Measurements from ENCODE around the gene RAB37. TPM values are rescaled to one million over a fixed set of nuclear protein-coding genes. Genes with fewer than 3 reads are reported as not detected.
A peak's percentile ranks its signal among the peaks of the same experiment; 100 is the strongest.

RAB37 gene
- total and polyA plus RNA-seq, 2 of the 13 experiments (the other 11 are each of a cell fraction or from before 2014, with no cell fraction given): 0.91 to 3.7 TPM

DNA sequence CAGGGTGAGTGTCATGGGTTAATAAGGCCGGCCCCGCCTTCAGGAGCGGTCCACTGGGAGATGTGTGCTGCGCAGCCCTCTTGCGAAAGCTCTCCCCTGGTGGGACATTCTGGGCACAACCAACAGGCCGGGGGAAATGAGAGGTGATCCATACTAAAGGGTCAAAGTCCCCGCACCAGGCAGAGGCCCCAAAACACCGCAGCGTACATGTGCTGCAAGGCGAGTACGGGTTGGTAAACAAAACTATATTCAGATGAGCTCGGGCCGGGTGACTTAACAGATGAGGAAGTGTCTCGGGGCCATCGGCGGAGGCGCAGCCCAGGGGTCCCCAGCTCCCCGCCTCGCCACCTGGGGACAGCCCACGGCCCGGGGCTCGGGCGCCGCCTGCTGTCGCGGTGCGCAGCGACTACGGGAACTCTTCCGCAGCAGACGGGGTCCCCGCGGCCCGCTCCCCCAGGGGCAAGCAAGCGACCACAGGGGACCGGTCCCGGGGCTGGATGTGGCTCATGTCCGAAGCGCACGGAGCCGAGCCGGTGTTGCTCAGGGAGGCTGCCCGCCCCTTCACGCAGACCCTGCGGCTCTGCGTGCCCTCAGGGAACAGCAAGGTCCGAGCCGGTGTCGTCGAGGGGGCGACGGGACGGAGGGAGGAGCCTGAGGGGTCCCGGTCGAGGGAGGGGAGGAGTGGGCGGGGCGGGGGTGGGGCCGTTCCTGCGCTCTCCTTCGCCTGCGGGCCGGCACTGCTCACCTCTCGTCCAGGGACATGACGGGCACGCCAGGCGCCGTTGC is at the start of gene RAB37 (continued):
- no peak for TF ChIP-seq GABPA (IDR thresholded peaks at IDR 0.05; ENCODE audit: low read depth, low read length)
- TF ChIP-seq GABPA (CRISPR knock-in tag; IDR thresholded peaks at IDR 0.05; ENCODE audit: low read depth): no peak
- TF ChIP-seq ESRRA (CRISPR knock-in tag; IDR thresholded peaks at IDR 0.05; ENCODE audit: low read depth): peak; percentile 91
- TF ChIP-seq, protein P1, sequence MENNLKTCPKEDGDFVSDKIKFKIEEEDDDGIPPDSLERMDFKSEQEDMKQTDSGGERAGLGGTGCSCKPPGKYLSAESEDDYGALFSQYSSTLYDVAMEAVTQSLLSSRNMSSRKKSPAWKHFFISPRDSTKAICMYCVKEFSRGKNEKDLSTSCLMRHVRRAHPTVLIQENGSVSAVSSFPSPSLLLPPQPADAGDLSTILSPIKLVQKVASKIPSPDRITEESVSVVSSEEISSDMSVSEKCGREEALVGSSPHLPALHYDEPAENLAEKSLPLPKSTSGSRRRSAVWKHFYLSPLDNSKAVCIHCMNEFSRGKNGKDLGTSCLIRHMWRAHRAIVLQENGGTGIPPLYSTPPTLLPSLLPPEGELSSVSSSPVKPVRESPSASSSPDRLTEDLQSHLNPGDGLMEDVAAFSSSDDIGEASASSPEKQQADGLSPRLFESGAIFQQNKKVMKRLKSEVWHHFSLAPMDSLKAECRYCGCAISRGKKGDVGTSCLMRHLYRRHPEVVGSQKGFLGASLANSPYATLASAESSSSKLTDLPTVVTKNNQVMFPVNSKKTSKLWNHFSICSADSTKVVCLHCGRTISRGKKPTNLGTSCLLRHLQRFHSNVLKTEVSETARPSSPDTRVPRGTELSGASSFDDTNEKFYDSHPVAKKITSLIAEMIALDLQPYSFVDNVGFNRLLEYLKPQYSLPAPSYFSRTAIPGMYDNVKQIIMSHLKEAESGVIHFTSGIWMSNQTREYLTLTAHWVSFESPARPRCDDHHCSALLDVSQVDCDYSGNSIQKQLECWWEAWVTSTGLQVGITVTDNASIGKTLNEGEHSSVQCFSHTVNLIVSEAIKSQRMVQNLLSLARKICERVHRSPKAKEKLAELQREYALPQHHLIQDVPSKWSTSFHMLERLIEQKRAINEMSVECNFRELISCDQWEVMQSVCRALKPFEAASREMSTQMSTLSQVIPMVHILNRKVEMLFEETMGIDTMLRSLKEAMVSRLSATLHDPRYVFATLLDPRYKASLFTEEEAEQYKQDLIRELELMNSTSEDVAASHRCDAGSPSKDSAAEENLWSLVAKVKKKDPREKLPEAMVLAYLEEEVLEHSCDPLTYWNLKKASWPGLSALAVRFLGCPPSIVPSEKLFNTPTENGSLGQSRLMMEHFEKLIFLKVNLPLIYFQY (CRISPR knock-in tag; IDR thresholded peaks at IDR 0.05; ENCODE audit: borderline replicate concordance): peak; percentile 84; the same call in 1 of the 2 replicates
- peak; percentile 81; the same call in 1 of the 2 replicates for TF ChIP-seq ZNF614 (CRISPR knock-in tag; IDR thresholded peaks at IDR 0.05; ENCODE audit: borderline replicate concordance)
- TF ChIP-seq, protein P2, sequence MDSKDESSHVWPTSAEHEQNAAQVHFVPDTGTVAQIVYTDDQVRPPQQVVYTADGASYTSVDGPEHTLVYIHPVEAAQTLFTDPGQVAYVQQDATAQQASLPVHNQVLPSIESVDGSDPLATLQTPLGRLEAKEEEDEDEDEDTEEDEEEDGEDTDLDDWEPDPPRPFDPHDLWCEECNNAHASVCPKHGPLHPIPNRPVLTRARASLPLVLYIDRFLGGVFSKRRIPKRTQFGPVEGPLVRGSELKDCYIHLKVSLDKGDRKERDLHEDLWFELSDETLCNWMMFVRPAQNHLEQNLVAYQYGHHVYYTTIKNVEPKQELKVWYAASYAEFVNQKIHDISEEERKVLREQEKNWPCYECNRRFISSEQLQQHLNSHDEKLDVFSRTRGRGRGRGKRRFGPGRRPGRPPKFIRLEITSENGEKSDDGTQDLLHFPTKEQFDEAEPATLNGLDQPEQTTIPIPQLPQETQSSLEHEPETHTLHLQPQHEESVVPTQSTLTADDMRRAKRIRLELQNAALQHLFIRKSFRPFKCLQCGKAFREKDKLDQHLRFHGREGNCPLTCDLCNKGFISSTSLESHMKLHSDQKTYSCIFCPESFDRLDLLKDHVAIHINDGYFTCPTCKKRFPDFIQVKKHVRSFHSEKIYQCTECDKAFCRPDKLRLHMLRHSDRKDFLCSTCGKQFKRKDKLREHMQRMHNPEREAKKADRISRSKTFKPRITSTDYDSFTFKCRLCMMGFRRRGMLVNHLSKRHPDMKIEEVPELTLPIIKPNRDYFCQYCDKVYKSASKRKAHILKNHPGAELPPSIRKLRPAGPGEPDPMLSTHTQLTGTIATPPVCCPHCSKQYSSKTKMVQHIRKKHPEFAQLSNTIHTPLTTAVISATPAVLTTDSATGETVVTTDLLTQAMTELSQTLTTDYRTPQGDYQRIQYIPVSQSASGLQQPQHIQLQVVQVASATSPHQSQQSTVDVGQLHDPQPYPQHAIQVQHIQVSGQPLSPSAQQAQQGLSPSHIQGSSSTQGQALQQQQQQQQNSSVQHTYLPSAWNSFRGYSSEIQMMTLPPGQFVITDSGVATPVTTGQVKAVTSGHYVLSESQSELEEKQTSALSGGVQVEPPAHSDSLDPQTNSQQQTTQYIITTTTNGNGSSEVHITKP (CRISPR knock-in tag; IDR thresholded peaks at IDR 0.05; ENCODE audit: low read depth): peak; percentile 99
- TF ChIP-seq, protein P3, sequence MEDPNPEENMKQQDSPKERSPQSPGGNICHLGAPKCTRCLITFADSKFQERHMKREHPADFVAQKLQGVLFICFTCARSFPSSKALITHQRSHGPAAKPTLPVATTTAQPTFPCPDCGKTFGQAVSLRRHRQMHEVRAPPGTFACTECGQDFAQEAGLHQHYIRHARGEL (CRISPR knock-in tag; IDR thresholded peaks at IDR 0.05): no peak
- TF ChIP-seq, protein P4, sequence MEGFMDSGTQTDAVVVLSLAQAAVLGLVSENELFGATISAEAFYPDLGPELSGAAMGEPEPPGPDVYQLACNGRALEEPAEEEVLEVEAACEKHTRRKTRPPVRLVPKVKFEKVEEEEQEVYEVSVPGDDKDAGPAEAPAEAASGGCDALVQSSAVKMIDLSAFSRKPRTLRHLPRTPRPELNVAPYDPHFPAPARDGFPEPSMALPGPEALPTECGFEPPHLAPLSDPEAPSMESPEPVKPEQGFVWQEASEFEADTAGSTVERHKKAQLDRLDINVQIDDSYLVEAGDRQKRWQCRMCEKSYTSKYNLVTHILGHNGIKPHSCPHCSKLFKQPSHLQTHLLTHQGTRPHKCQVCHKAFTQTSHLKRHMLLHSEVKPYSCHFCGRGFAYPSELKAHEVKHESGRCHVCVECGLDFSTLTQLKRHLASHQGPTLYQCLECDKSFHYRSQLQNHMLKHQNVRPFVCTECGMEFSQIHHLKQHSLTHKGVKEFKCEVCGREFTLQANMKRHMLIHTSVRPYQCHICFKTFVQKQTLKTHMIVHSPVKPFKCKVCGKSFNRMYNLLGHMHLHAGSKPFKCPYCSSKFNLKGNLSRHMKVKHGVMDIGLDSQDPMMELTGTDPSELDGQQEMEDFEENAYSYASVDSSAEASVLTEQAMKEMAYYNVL (CRISPR knock-in tag; IDR thresholded peaks at IDR 0.05; ENCODE audit: borderline replicate concordance): peak; percentile 75; the same call in 1 of the 2 replicates
- TF ChIP-seq, protein P5, sequence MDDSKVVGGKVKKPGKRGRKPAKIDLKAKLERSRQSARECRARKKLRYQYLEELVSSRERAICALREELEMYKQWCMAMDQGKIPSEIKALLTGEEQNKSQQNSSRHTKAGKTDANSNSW (CRISPR knock-in tag; IDR thresholded peaks at IDR 0.05; ENCODE audit: borderline replicate concordance): no peak
- peak; percentile 74 for TF ChIP-seq ZFY (CRISPR knock-in tag; IDR thresholded peaks at IDR 0.05)
- TF ChIP-seq DPF2 (CRISPR knock-in tag; IDR thresholded peaks at IDR 0.05; ENCODE audit: borderline replicate concordance, low read depth): peak; percentile 58
- peak; percentile 84 for TF ChIP-seq ZSCAN25 (CRISPR knock-in tag; IDR thresholded peaks at IDR 0.05)
- TF ChIP-seq MYC (CRISPR knock-in tag; IDR thresholded peaks at IDR 0.05; ENCODE audit: borderline replicate concordance): peak; percentile 93
- TF ChIP-seq, protein P6, sequence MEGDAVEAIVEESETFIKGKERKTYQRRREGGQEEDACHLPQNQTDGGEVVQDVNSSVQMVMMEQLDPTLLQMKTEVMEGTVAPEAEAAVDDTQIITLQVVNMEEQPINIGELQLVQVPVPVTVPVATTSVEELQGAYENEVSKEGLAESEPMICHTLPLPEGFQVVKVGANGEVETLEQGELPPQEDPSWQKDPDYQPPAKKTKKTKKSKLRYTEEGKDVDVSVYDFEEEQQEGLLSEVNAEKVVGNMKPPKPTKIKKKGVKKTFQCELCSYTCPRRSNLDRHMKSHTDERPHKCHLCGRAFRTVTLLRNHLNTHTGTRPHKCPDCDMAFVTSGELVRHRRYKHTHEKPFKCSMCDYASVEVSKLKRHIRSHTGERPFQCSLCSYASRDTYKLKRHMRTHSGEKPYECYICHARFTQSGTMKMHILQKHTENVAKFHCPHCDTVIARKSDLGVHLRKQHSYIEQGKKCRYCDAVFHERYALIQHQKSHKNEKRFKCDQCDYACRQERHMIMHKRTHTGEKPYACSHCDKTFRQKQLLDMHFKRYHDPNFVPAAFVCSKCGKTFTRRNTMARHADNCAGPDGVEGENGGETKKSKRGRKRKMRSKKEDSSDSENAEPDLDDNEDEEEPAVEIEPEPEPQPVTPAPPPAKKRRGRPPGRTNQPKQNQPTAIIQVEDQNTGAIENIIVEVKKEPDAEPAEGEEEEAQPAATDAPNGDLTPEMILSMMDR (CRISPR knock-in tag; IDR thresholded peaks at IDR 0.05): peak; percentile 81
- TF ChIP-seq ARNT (IDR thresholded peaks at IDR 0.05): no peak
- no peak for TF ChIP-seq ZNF674 (CRISPR knock-in tag; IDR thresholded peaks at IDR 0.05; ENCODE audit: low read depth)

Measured in HepG2 (cell line).